Loucy (cell line): ENCODE data around the gene CAPN1.

Experiments
- H2AFZ ChIP-seq: fragments of 200-600 bp; sonication (generic); 2 replicates; pipeline ENCODE4 v1.6.0; 2016; ENCODE audit warnings: antibody characterized with exemption, mild to moderate bottlenecking, low read length, moderate library complexity
- H3F3A ChIP-seq: fragments of 200-600 bp; 2 replicates; pipeline ENCODE4 v1.6.0; 2016; ENCODE audit warnings: antibody characterized with exemption, low read depth, mild to moderate bottlenecking
- H3K27me3 ChIP-seq: fragments of 200-600 bp; sonication (generic); 2 replicates; pipeline ENCODE4 v1.6.1; 2014; ENCODE audit warnings: low read length, mild to moderate bottlenecking; ENCODE audit not compliant: insufficient read depth, poor library complexity, severe bottlenecking
- H3K36me3 ChIP-seq: fragments of 200-600 bp; sonication (generic); 2 replicates; pipeline ENCODE4 v1.6.1; 2016; ENCODE audit warnings: low read length; ENCODE audit not compliant: insufficient read depth
- H3K4me1 ChIP-seq: fragments of 200-600 bp; sonication (generic); 2 replicates; pipeline ENCODE4 v1.5.1; 2014; ENCODE audit warnings: low read length, mild to moderate bottlenecking; ENCODE audit not compliant: insufficient read depth, poor library complexity, severe bottlenecking
- H3K4me2 ChIP-seq: fragments of 200-600 bp; sonication (generic); 2 replicates; pipeline ENCODE4 v1.6.0; 2014; ENCODE audit warnings: antibody characterized with exemption, low read length, low read depth, mild to moderate bottlenecking; ENCODE audit not compliant: poor library complexity, severe bottlenecking
- H3K4me3 ChIP-seq: fragments of 200-600 bp; sonication (generic); 2 replicates; pipeline ENCODE4 v1.5.1; 2014; ENCODE audit warnings: low read length, mild to moderate bottlenecking, mixed read lengths; ENCODE audit not compliant: poor library complexity, severe bottlenecking
- H3K79me2 ChIP-seq: fragments of 200-600 bp; sonication (generic); 2 replicates; pipeline ENCODE4 v1.6.1; 2014; ENCODE audit warnings: low read length; ENCODE audit not compliant: insufficient read depth
- H3K9ac ChIP-seq: fragments of 200-600 bp; sonication (generic); 2 replicates; pipeline ENCODE4 v1.6.0; 2014; ENCODE audit warnings: mild to moderate bottlenecking, low read depth, low read length, moderate library complexity; ENCODE audit not compliant: poor library complexity, severe bottlenecking
- H3K9me2 ChIP-seq: fragments of 200-600 bp; sonication (generic); replicated peaks from 2 replicates; pipeline ENCODE4 v1.6.1; 2016; ENCODE audit warnings: low read depth, low read length, mixed read lengths
- H3K9me3 ChIP-seq: fragments of 200-600 bp; sonication (generic); 2 replicates; pipeline ENCODE4 v1.6.1; 2014; ENCODE audit warnings: mild to moderate bottlenecking, antibody characterized with exemption, low read length, low read depth; ENCODE audit not compliant: insufficient read depth
- H4K20me1 ChIP-seq: fragments of 200-600 bp; sonication (generic); 2 replicates; pipeline ENCODE4 v1.6.0; 2014; ENCODE audit warnings: antibody characterized with exemption, low read length, mild to moderate bottlenecking; ENCODE audit not compliant: insufficient read depth, poor library complexity, severe bottlenecking
- EZH2phosphoT487 ChIP-seq: fragments of 200-600 bp; IDR thresholded peaks from 2 replicates; pipeline ENCODE4 v1.6.1; 2018; ENCODE audit warnings: antibody characterized with exemption, mild to moderate bottlenecking, moderate library complexity, borderline replicate concordance
- TF ChIP-seq, protein P1 (sequence below): fragments of 200-600 bp; sonication (generic); conservative IDR thresholded peaks from 2 replicates; pipeline ENCODE4 v1.5.1; 2014; ENCODE audit warnings: mild to moderate bottlenecking, antibody characterized with exemption, low read length

Gene CAPN1

DNA sequence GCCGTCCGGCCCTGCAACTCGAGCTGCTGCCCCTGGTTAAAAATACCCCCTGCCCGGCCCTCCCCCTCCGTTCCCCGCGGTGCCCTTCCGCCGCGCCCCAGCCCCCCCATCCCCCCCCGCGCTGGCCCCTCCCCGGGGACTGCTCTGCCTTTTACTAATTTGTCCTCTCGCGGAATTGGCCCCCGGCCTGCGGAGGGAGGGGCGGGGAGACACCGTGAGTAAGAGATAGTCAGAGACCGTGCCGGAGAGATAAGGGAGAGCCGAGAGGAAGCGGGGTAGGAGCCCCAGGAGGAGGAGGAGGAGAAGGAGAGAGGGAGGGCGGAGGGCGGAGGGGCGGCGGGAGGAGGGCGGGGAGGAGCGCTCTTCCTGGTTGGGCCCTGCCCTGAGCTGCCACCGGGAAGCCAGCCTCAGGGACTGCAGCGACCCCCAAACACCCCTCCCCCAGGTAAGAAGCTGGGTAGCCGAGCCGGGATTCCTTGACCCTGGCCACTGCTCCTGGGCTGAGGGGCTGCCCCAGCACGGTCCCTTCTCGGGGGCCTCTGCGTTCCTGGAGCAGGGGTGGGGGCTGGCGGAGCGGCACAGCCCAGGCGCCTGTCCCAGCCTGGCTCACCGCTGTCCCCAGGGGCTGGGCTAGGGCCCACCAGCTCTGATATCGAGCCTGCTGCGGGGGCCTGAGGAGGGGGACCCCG, at the start of gene CAPN1:
Gene CAPN1 (plus strand): TSS at position 360 of the 689 bp plus-strand sequence. CDS start 774 bp downstream, outside the sequence.
- Histone ChIP-seq H3K9ac (peak within 1 kb of the TSS; percentile 97), H3K4me1 (peaks cover 22% of the 10 kb centered on the region), H2AFZ (peak within 1 kb of the TSS; percentile 80), H3K4me3 (peak within 1 kb of the TSS; percentile 93), H3K9me3 (no peaks in the 10 kb centered on the region), H3K79me2 (peaks cover 24% of the 10 kb centered on the region), H3K4me2 (peak within 1 kb of the TSS; percentile 80), H3F3A (no peaks in the 10 kb centered on the region), H3K36me3 (no peaks in the 10 kb centered on the region), H3K27me3 (no peaks in the 10 kb centered on the region), H3K9me2 (no peaks in the 10 kb centered on the region), H4K20me1 (no peaks in the 10 kb centered on the region)
- no peak for TF ChIP-seq EZH2phosphoT487

DNA sequence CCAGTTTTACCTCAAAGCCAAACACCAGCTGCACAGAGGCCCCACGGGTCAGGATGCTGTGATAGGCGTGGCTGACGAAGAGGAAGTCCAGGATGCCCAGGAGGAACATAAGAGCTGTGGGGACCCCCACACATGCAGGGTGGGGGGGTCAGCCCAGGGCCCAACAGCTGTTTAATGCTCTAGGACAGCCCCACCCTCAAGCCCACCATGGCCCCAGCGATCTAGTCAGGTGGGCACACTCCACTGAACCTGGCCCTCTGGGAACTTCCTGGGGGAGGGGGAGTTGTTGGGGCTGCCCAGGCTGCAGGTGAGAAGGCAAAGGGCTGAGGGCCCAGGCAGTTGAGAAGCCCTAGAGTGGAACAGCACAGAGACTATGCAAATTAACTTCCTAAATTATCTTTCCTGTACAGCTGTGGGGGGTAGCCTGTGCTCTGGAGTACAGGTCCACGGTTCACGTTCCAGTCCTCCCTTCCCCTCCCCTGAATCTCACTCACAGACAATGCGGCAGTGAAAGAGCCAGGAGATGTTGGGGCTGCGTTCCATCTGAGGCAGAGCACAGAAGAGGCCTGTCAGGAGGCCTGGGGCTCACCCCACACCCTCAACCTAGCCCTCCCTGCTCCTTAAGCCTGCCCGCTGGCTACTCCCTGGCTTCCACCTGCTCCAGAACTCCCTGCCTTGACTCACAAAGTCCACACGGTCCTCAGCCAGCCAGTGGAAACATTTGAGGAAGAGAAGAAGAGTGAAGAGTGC, 49.3 kb upstream of the CAPN1 start:
- H3K4me1 ChIP-seq = peaks cover 24% of the 10 kb centered on the region
- TF ChIP-seq, protein P1, sequence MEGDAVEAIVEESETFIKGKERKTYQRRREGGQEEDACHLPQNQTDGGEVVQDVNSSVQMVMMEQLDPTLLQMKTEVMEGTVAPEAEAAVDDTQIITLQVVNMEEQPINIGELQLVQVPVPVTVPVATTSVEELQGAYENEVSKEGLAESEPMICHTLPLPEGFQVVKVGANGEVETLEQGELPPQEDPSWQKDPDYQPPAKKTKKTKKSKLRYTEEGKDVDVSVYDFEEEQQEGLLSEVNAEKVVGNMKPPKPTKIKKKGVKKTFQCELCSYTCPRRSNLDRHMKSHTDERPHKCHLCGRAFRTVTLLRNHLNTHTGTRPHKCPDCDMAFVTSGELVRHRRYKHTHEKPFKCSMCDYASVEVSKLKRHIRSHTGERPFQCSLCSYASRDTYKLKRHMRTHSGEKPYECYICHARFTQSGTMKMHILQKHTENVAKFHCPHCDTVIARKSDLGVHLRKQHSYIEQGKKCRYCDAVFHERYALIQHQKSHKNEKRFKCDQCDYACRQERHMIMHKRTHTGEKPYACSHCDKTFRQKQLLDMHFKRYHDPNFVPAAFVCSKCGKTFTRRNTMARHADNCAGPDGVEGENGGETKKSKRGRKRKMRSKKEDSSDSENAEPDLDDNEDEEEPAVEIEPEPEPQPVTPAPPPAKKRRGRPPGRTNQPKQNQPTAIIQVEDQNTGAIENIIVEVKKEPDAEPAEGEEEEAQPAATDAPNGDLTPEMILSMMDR = no peak
- no peak for TF ChIP-seq EZH2phosphoT487
- H3K79me2 ChIP-seq = peaks cover 26% of the 10 kb centered on the region
- no peaks in the 10 kb centered on the region for H3F3A ChIP-seq
- no peaks in the 10 kb centered on the region for H3K9me3 ChIP-seq
- peak overlapping the region; percentile 88 for H3K9ac ChIP-seq
- peak overlapping the region; percentile 84 for H3K4me3 ChIP-seq
- H4K20me1 ChIP-seq = peaks cover 21% of the 10 kb centered on the region
- H3K9me2 ChIP-seq = no peaks in the 10 kb centered on the region
- H3K27me3 ChIP-seq = no peaks in the 10 kb centered on the region
- peak overlapping the region; percentile 98 for H3K4me2 ChIP-seq
- no peak overlapping the region for H2AFZ ChIP-seq
- peaks cover 39% of the 10 kb centered on the region for H3K36me3 ChIP-seq

DNA sequence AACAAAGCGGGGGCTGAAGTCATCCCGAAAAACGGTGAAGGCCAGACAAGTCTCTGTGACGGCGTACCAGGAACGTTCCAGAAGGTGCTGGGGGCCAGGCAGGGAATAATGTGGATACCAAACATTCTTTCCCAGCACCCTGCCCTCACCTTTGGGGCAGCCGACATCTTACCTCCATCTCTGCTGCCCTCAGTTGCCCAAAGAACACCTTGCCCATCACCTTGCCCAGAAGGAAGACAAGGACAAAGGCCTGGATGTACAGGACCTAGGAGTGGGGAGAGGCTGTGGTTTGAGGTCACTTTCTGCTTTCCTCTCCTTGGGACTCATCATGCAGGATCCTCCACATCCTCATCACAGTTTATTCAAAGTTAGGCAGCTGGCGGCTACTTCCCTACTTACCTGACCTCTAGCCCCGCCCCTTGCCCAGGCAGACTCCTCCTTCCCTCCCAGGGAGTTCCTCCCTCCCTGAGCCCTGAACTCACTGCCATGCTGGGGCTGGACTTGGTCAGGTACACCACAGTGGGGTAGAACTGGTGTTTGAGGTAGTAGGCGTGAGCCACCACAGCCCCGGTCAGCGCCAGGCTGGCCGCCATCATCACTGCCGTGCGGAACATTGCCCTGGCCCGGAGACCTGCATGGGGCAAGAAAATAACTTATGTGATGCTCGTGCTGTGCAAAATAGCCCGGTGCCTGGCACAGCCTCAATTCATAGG, 48.6 kb upstream of the CAPN1 start:
- Histone ChIP-seq H3K4me2 (peak overlapping the region; percentile 98), H3K36me3 (peaks cover 32% of the 10 kb centered on the region), H4K20me1 (peaks cover 21% of the 10 kb centered on the region), H3F3A (no peaks in the 10 kb centered on the region), H3K4me1 (peaks cover 24% of the 10 kb centered on the region), H2AFZ (no peak overlapping the region), H3K9me3 (no peaks in the 10 kb centered on the region), H3K9me2 (no peaks in the 10 kb centered on the region), H3K9ac (peak overlapping the region; percentile 88), H3K79me2 (peaks cover 26% of the 10 kb centered on the region), H3K27me3 (no peaks in the 10 kb centered on the region), H3K4me3 (peak overlapping the region; percentile 84)
- TF ChIP-seq EZH2phosphoT487 = no peak
- TF ChIP-seq, protein P1 = no peak
